ENCODE measurements around the gene FRMD4A. TPM values are rescaled to one million over a fixed set of nuclear protein-coding genes. Genes with fewer than 3 reads are reported as not detected.

FRMD4A gene
- total and polyA plus RNA-seq, 3 donors from 2014 or later: 15.0 to 20.8 (median 18.7) TPM

DNA sequence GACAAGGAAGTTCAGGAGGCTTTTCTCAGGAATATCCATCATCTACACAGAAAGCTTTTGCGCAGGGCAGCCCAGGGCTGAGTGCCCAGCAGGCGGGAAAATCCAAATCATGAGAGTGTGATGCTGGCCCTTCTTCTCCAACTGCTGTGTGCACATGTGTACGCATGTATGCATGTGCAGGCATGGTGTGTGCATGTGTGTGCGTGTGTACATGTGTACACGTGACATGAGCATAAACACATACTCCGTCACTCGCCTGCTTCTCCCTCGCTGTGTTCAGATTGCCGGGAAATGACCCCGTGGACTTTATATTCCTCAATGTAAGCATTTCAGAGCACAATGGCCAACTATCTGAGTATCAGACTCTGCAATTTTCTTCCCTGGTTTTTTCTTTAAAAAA lies 658.8 kb downstream of the FRMD4A start:
- intact Hi-C loops (cut with DNase I; ENCODE audit: low total_unique reads): no loop called here
- Histone ChIP-seq H3K27me3 (no peaks in the 10 kb centered on the region), H3K4me3 (no peak overlapping the region), H3K27ac (no peak overlapping the region), H3K4me1 (peaks cover 4% of the 10 kb centered on the region), H3K9me3 (no peaks in the 10 kb centered on the region), H3K36me3 (ENCODE audit: low read depth, missing control alignments) (no peaks in the 10 kb centered on the region)
- 90 to 97% methylated on average over 10 of the region's 10 CpGs for WGBS, 2 donors
- DNase-seq: no peak
- TF ChIP-seq POLR2A (IDR thresholded peaks at IDR 0.05): no peak
- TF ChIP-seq, protein P1, sequence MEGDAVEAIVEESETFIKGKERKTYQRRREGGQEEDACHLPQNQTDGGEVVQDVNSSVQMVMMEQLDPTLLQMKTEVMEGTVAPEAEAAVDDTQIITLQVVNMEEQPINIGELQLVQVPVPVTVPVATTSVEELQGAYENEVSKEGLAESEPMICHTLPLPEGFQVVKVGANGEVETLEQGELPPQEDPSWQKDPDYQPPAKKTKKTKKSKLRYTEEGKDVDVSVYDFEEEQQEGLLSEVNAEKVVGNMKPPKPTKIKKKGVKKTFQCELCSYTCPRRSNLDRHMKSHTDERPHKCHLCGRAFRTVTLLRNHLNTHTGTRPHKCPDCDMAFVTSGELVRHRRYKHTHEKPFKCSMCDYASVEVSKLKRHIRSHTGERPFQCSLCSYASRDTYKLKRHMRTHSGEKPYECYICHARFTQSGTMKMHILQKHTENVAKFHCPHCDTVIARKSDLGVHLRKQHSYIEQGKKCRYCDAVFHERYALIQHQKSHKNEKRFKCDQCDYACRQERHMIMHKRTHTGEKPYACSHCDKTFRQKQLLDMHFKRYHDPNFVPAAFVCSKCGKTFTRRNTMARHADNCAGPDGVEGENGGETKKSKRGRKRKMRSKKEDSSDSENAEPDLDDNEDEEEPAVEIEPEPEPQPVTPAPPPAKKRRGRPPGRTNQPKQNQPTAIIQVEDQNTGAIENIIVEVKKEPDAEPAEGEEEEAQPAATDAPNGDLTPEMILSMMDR (IDR thresholded peaks at IDR 0.05): no peak

DNA sequence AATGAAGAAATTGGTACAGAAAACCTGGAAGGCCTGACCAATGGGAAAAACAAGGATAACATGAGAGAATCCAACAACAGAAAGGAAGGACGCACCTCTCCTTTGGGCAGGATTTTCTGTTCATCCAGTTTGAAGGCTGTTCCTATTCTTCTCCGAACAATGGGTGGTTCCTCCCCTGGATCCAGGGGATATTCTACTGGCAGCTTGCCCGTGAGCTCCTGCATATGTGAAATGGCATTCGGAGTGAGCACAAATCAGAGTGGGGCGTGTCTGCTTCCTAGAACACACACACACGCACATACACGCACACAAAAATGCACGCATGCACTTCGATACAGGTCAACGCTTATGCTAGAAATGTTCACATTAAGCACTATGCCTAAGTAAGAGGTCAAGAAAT lies 660.4 kb downstream of the FRMD4A start:
- 91 to 95% methylated on average over 10 of the region's 10 CpGs for WGBS, 2 donors
- intact Hi-C loops (cut with DNase I; ENCODE audit: low total_unique reads): no loop called here
- no peaks in the 10 kb centered on the region for H3K36me3 ChIP-seq (ENCODE audit: low read depth, missing control alignments)

DNA sequence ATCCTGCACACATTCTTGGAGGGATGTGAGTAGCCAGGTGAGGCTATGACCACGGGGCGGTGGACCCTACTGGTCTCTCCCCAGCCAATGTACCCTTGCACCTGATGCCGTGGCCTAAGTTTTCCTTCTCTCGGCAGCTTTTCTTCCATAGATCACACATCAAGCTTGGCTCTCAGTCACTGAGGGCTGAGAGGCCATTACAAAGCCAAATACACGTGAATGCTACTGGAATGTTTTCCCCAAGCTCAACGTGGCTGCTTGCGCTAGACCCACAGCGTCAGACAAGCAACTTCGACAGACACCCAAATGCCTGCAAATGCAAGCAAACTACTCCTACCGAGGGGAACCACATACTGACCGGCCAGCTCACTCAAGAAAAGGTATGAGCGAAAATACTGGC lies 660.8 kb downstream of the FRMD4A start:
- no peaks in the 10 kb centered on the region for H3K36me3 ChIP-seq (ENCODE audit: low read depth, missing control alignments)

More for the DNA sequence above, 660.4 kb downstream of the FRMD4A start:
- H3K27me3 ChIP-seq: no peaks in the 10 kb centered on the region
- H3K27ac ChIP-seq: no peak overlapping the region
- H3K4me3 ChIP-seq: no peak overlapping the region
- no peak for TF ChIP-seq POLR2A (IDR thresholded peaks at IDR 0.05)
- TF ChIP-seq, protein P1 (IDR thresholded peaks at IDR 0.05): no peak
- peaks cover 4% of the 10 kb centered on the region for H3K4me1 ChIP-seq
- no peak for DNase-seq
- H3K9me3 ChIP-seq: no peaks in the 10 kb centered on the region

DNA sequence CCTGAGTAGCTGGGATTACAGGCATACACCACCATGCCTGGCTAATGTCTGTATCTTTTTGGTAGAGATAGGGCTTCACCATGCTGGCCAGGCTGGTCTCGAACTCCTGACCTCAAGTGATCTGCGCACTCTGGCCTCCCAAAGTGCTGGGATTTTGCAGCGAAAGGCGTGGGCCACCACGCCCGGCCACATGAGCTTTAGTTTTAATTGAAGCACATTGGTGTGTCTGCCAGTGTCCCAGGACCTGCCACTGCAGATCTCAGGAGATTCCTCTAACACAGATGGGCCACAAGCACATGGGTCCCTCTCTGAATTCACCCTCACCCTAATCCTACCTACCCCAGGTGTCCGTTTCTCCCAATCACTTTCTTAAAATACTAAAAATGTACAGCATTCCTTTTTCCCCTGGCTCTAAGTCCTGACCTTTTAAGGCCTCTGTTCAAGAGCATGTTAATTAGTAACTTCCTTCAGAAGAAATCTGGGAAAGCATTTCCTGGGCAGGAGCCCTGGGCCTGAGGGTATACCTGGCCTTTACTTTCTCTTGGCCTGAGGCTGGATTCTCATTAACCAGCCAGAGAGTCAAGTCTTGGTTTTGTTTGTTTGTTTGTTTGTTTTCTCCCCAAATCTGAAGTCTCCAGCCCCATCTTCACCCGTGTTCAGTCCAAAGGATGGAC lies 661.4 kb downstream of the FRMD4A start:
- Histone ChIP-seq H3K9me3 (no peaks in the 10 kb centered on the region), H3K4me3 (no peak overlapping the region), H3K4me1 (peaks cover 4% of the 10 kb centered on the region), H3K27me3 (no peaks in the 10 kb centered on the region), H3K27ac (no peak overlapping the region), H3K36me3 (ENCODE audit: low read depth, missing control alignments) (no peaks in the 10 kb centered on the region)
- TF ChIP-seq, protein P1 (IDR thresholded peaks at IDR 0.05): no peak
- no peak for TF ChIP-seq POLR2A (IDR thresholded peaks at IDR 0.05)
- WGBS, 2 donors: 92 to 96% methylated on average over 8 of the region's 8 CpGs
- intact Hi-C loops (cut with DNase I; ENCODE audit: low total_unique reads): no loop called here
- DNase-seq: no peak

More for the DNA sequence above, 660.8 kb downstream of the FRMD4A start:
- no peak overlapping the region for H3K27ac ChIP-seq
- TF ChIP-seq, protein P1 (IDR thresholded peaks at IDR 0.05): no peak
- no peak for TF ChIP-seq POLR2A (IDR thresholded peaks at IDR 0.05)
- DNase-seq: no peak
- H3K9me3 ChIP-seq: no peaks in the 10 kb centered on the region
- peaks cover 4% of the 10 kb centered on the region for H3K4me1 ChIP-seq
- no peak overlapping the region for H3K4me3 ChIP-seq
- H3K27me3 ChIP-seq: no peaks in the 10 kb centered on the region
- 95 to 96% methylated on average over 10 to 12 of the region's 12 CpGs for WGBS, 2 donors
- intact Hi-C loops (cut with DNase I; ENCODE audit: low total_unique reads): no loop called here

DNA sequence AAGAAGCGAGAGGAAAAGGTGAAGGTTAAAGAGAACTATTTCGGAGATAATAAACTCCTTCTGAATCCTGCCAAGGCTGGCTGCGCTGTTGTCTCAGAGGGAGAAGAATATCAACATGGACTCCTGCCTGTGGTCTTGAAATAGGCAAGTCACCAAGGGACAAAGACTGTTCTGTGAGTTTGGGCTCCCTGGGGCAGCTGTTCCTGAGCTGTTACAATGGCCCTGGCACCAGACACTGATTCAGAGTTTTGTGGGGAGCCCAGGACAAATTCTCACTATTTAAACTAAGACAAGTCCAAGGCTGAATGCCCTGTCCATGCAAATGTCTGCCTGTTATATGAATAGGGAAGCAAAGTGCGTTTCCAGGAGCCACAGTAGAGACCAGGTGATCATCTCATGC lies 662.6 kb downstream of the FRMD4A start:
- H3K4me1 ChIP-seq: peaks cover 4% of the 10 kb centered on the region
- no peaks in the 10 kb centered on the region for H3K27me3 ChIP-seq
- H3K27ac ChIP-seq: no peak overlapping the region
- no peaks in the 10 kb centered on the region for H3K36me3 ChIP-seq (ENCODE audit: low read depth, missing control alignments)
- H3K4me3 ChIP-seq: no peak overlapping the region
- intact Hi-C loops (cut with DNase I; ENCODE audit: low total_unique reads): no loop called here
- DNase-seq: no peak
- H3K9me3 ChIP-seq: no peaks in the 10 kb centered on the region
- WGBS, 2 donors: 71 to 73% methylated on average over 4 of the region's 4 CpGs
- TF ChIP-seq POLR2A (IDR thresholded peaks at IDR 0.05): no peak
- TF ChIP-seq, protein P1 (IDR thresholded peaks at IDR 0.05): no peak

All from testis (tissue), 3 donors.